HepG2 (cell line): ENCODE results near the gene RRP36. TPM values are rescaled to one million over a fixed set of nuclear protein-coding genes. Genes with fewer than 3 reads are reported as not detected.

ENCODE experiments used
- ARNT2 ChIP-seq: sonication (generic); formaldehyde crosslinking; IDR thresholded peaks from 2 replicates; pipeline ENCODE4 v1.8.0; 2022; ENCODE audit warnings: mild to moderate bottlenecking, low read depth, missing genetic modification reagents, moderate library complexity
- BRD4 ChIP-seq: sonication (generic); formaldehyde crosslinking; IDR thresholded peaks from 2 replicates; pipeline ENCODE4 v1.4.0; 2020; ENCODE audit warnings: missing genetic modification reagents
- CCAR2 ChIP-seq: fragments of 200-400 bp; formaldehyde crosslinking; optimal IDR thresholded peaks from 2 replicates; pipeline ENCODE3; 2018; ENCODE audit warnings: low read depth, mild to moderate bottlenecking, low read length, moderate library complexity
- EZH2 ChIP-seq: conservative IDR thresholded peaks from 2 replicates; pipeline ENCODE4 v1.6.1; 2012; ENCODE audit warnings: mild to moderate bottlenecking, low read depth, low read length, moderate library complexity
- FOXP1 ChIP-seq, 2 experiments: fragments of 450-650 bp in 1 of 2; IDR thresholded peaks; 2 replicates each; pipeline ENCODE4 v1.6.1; 2017 to 2018; ENCODE audit warnings: antibody characterized with exemption in 1 of 2
- HDAC2 ChIP-seq: sonication (generic); formaldehyde crosslinking; IDR thresholded peaks from 2 replicates; pipeline ENCODE4 v1.4.0; 2020; ENCODE audit warnings: missing genetic modification reagents
- POGZ ChIP-seq: sonication (generic); formaldehyde crosslinking; IDR thresholded peaks from 2 replicates; pipeline ENCODE4 v1.4.0; 2020; ENCODE audit warnings: mild to moderate bottlenecking, missing genetic modification reagents
- POLR2AphosphoS2 ChIP-seq: IDR thresholded peaks from 2 replicates; pipeline ENCODE4 v1.6.1; 2011; ENCODE audit warnings: low read depth, low read length, improper control_type of control experiment
- PRPF4 ChIP-seq: fragments of 200-400 bp; formaldehyde crosslinking; IDR thresholded peaks from 2 replicates; pipeline ENCODE4 v1.6.1; 2016; ENCODE audit warnings: low read length, low read depth; ENCODE audit not compliant: poor library complexity, severe bottlenecking
- SALL1 ChIP-seq: sonication (generic); formaldehyde crosslinking; IDR thresholded peaks from 2 replicates; pipeline ENCODE4 v1.8.0; 2022; ENCODE audit warnings: mild to moderate bottlenecking, missing genetic modification reagents
- SOX5 ChIP-seq: IDR thresholded peaks from 2 replicates; pipeline ENCODE4 v1.6.1; 2016; ENCODE audit warnings: borderline replicate concordance
- SYNCRIP ChIP-seq: fragments of 200-400 bp; formaldehyde crosslinking; IDR thresholded peaks from 2 replicates; pipeline ENCODE4 v1.6.1; 2018; ENCODE audit warnings: mild to moderate bottlenecking, low read depth, low read length; ENCODE audit not compliant: insufficient read depth
- TBX2 ChIP-seq: sonication (generic); formaldehyde crosslinking; IDR thresholded peaks from 2 replicates; pipeline ENCODE4 v1.5.0; 2020; ENCODE audit warnings: missing genetic modification reagents, mild to moderate bottlenecking, borderline replicate concordance
- TIGD3 ChIP-seq: sonication (generic); formaldehyde crosslinking; IDR thresholded peaks from 2 replicates; pipeline ENCODE4 v1.5.1; 2020; ENCODE audit warnings: mild to moderate bottlenecking, missing genetic modification reagents, borderline replicate concordance
- ZMYM3 ChIP-seq: sonication (generic); formaldehyde crosslinking; IDR thresholded peaks from 2 replicates; pipeline ENCODE4 v1.5.1; 2020; ENCODE audit warnings: mild to moderate bottlenecking, missing genetic modification reagents
- ZNF44 ChIP-seq: sonication (generic); formaldehyde crosslinking; IDR thresholded peaks from 2 replicates; pipeline ENCODE4 v1.5.1; 2020; ENCODE audit warnings: mild to moderate bottlenecking, missing genetic modification reagents
- ZNF841 ChIP-seq: sonication (generic); formaldehyde crosslinking; IDR thresholded peaks from 2 replicates; pipeline ENCODE4 v1.8.1; 2023; ENCODE audit warnings: missing genetic modification reagents, borderline replicate concordance
- ZNF850 ChIP-seq: sonication (generic); formaldehyde crosslinking; conservative IDR thresholded peaks from 2 replicates; pipeline ENCODE4 v1.9.0; 2021; ENCODE audit warnings: mild to moderate bottlenecking, missing genetic modification reagents
- polyA plus RNA-seq, 8 experiments: library from polyadenylated mRNA; depleted of rRNA in 3 of 8; stranded (reverse) in 7 of 8; unstranded in 1 of 8; fragments of >200 nt; fragmentation: Illumina TruSeq in 4 of 8; extraction: Trizol in 4 of 8; gene quantifications; 2 replicates each; pipeline versions ENCODE4 v1.2.1 to v1.2.3, GENCODE V29; 2011 to 2016; ENCODE audit warnings: low read depth in 4 of 8, missing spikeins in 1 of 8, mixed read lengths in 1 of 8; ENCODE audit not compliant: insufficient read depth in 1 of 8
- total RNA-seq, 5 experiments: library from RNA; depleted of rRNA; stranded (reverse); fragments of >200 nt; fragmentation: Illumina TruSeq; extraction: Trizol; gene quantifications; 2 replicates each; pipeline ENCODE4 v1.2.3, GENCODE V29; 2016; ENCODE audit warnings: low read depth in 1 of 5
- TF ChIP-seq, protein P1 (sequence below): sonication (generic); formaldehyde crosslinking; IDR thresholded peaks from 2 replicates; pipeline ENCODE4 v1.4.0; 2020; ENCODE audit warnings: missing genetic modification reagents
- TF ChIP-seq, protein P2 (sequence below): sonication (generic); formaldehyde crosslinking; IDR thresholded peaks from 2 replicates; pipeline ENCODE4 v1.4.0; 2020; ENCODE audit warnings: mild to moderate bottlenecking, missing genetic modification reagents, borderline replicate concordance
- TF ChIP-seq, protein P3 (sequence below): sonication (generic); formaldehyde crosslinking; conservative IDR thresholded peaks from 2 replicates; pipeline ENCODE4 v1.4.0; 2020; ENCODE audit warnings: missing genetic modification reagents

RRP36 gene
- total and polyA plus RNA-seq, 2 of the 13 experiments (the other 11 are each of a cell fraction or from before 2014, with no cell fraction given): 29.5 to 144 TPM

GRCh38 chr6:43021270-43022047 is at the start of gene RRP36 (continued):
- TF ChIP-seq, protein P1, sequence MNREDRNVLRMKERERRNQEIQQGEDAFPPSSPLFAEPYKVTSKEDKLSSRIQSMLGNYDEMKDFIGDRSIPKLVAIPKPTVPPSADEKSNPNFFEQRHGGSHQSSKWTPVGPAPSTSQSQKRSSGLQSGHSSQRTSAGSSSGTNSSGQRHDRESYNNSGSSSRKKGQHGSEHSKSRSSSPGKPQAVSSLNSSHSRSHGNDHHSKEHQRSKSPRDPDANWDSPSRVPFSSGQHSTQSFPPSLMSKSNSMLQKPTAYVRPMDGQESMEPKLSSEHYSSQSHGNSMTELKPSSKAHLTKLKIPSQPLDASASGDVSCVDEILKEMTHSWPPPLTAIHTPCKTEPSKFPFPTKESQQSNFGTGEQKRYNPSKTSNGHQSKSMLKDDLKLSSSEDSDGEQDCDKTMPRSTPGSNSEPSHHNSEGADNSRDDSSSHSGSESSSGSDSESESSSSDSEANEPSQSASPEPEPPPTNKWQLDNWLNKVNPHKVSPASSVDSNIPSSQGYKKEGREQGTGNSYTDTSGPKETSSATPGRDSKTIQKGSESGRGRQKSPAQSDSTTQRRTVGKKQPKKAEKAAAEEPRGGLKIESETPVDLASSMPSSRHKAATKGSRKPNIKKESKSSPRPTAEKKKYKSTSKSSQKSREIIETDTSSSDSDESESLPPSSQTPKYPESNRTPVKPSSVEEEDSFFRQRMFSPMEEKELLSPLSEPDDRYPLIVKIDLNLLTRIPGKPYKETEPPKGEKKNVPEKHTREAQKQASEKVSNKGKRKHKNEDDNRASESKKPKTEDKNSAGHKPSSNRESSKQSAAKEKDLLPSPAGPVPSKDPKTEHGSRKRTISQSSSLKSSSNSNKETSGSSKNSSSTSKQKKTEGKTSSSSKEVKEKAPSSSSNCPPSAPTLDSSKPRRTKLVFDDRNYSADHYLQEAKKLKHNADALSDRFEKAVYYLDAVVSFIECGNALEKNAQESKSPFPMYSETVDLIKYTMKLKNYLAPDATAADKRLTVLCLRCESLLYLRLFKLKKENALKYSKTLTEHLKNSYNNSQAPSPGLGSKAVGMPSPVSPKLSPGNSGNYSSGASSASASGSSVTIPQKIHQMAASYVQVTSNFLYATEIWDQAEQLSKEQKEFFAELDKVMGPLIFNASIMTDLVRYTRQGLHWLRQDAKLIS (CRISPR knock-in tag): no peak
- TF ChIP-seq ZNF841 (CRISPR knock-in tag) (no peak), CCAR2 (no peak), POGZ (CRISPR knock-in tag) (no peak), EZH2 (no peak), SYNCRIP (no peak), HDAC2 (0 out of 2 replicates have a peak, but pooled peaks have one; percentile 16), TIGD3 (CRISPR knock-in tag) (no peak), PRPF4 (no peak), ARNT2 (CRISPR knock-in tag) (peak; percentile 89), FOXP1 (IDR thresholded peaks at IDR 0.05) (no peak), FOXP1 (CRISPR knock-in tag; IDR thresholded peaks at IDR 0.05) (no peak), TBX2 (CRISPR knock-in tag) (no peak; the same call in 1 of the 2 replicates), ZNF44 (CRISPR knock-in tag) (peak; percentile 87; the same call in 1 of the 2 replicates), BRD4 (peak; percentile 89), SOX5 (0 out of 2 replicates have a peak, but pooled peaks have one; percentile 18), ZNF850 (CRISPR knock-in tag) (no peak), POLR2AphosphoS2 (no peak), ZMYM3 (CRISPR knock-in tag) (no peak), SALL1 (CRISPR knock-in tag) (peak; percentile 77)
- TF ChIP-seq, protein P2, sequence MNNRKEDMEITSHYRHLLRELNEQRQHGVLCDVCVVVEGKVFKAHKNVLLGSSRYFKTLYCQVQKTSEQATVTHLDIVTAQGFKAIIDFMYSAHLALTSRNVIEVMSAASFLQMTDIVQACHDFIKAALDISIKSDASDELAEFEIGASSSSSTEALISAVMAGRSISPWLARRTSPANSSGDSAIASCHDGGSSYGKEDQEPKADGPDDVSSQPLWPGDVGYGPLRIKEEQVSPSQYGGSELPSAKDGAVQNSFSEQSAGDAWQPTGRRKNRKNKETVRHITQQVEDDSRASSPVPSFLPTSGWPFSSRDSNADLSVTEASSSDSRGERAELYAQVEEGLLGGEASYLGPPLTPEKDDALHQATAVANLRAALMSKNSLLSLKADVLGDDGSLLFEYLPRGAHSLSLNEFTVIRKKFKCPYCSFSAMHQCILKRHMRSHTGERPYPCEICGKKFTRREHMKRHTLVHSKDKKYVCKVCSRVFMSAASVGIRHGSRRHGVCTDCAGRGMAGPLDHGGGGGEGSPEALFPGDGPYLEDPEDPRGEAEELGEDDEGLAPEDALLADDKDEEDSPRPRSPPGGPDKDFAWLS (CRISPR knock-in tag): no peak
- TF ChIP-seq, protein P3, sequence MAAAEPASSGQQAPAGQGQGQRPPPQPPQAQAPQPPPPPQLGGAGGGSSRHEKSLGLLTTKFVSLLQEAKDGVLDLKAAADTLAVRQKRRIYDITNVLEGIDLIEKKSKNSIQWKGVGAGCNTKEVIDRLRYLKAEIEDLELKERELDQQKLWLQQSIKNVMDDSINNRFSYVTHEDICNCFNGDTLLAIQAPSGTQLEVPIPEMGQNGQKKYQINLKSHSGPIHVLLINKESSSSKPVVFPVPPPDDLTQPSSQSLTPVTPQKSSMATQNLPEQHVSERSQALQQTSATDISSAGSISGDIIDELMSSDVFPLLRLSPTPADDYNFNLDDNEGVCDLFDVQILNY (CRISPR knock-in tag): no peak
